ENCODE measurements around the gene FOXJ3.
A peak's percentile ranks its signal among the peaks of the same experiment; 100 is the strongest.

FOXJ3 gene

GRCh38 chr1:42323551-42323950 lies 11.5 kb downstream of the FOXJ3 start:
- peaks cover 32% of the 10 kb centered on the region for H3K4me1 ChIP-seq
- TF ChIP-seq Cebpa-rat (IDR thresholded peaks at IDR 0.05), result no peak
- H3K27ac ChIP-seq, result no peak overlapping the region
- H3K4me2 ChIP-seq, result no peak overlapping the region
- H3K27me3 ChIP-seq, result no peaks in the 10 kb centered on the region
- H3K9me3 ChIP-seq, result no peaks in the 10 kb centered on the region
- peaks cover 96% of the 10 kb centered on the region for H4K20me1 ChIP-seq
- no peak overlapping the region for H3K4me3 ChIP-seq
- peaks cover 5% of the 10 kb centered on the region; the same call in 1 of the 2 replicates for H3K36me3 ChIP-seq
- no peak overlapping the region for H3K9ac ChIP-seq

GRCh38 chr1:42322577-42322976 lies 12.5 kb downstream of the FOXJ3 start:
- no peak overlapping the region for H3K9ac ChIP-seq
- H3K27ac ChIP-seq, result no peak overlapping the region
- H4K20me1 ChIP-seq, result peaks cover 96% of the 10 kb centered on the region
- H3K9me3 ChIP-seq, result no peaks in the 10 kb centered on the region
- TF ChIP-seq Cebpa-rat (IDR thresholded peaks at IDR 0.05), result no peak
- peaks cover 5% of the 10 kb centered on the region; the same call in 1 of the 2 replicates for H3K36me3 ChIP-seq
- no peak overlapping the region for H3K4me2 ChIP-seq
- no peaks in the 10 kb centered on the region for H3K27me3 ChIP-seq
- H3K4me1 ChIP-seq, result peaks cover 32% of the 10 kb centered on the region
- no peak overlapping the region for H3K4me3 ChIP-seq

GRCh38 chr1:42321731-42322130 lies 13.3 kb downstream of the FOXJ3 start:
- no peak overlapping the region for H3K27ac ChIP-seq
- peaks cover 96% of the 10 kb centered on the region for H4K20me1 ChIP-seq
- 0 out of 2 replicates have a peak overlapping the region, but pooled peaks have one; percentile 5 for H3K4me2 ChIP-seq
- H3K27me3 ChIP-seq, result no peaks in the 10 kb centered on the region
- no peak overlapping the region for H3K9ac ChIP-seq
- H3K4me1 ChIP-seq, result peaks cover 32% of the 10 kb centered on the region
- no peak overlapping the region for H3K4me3 ChIP-seq
- H3K36me3 ChIP-seq, result peaks cover 5% of the 10 kb centered on the region; the same call in 1 of the 2 replicates
- no peaks in the 10 kb centered on the region for H3K9me3 ChIP-seq
- no peak for TF ChIP-seq Cebpa-rat (IDR thresholded peaks at IDR 0.05)

- Histone ChIP-seq H3K9ac (0 out of 2 replicates have a peak overlapping the region, but pooled peaks have one; percentile 39), H3K9me3 (no peaks in the 10 kb centered on the region), H3K4me1 (peaks cover 32% of the 10 kb centered on the region), H3K27me3 (no peaks in the 10 kb centered on the region), H4K20me1 (peaks cover 96% of the 10 kb centered on the region), H3K4me2 (peak overlapping the region; percentile 88), H3K4me3 (no peak overlapping the region), H3K27ac (peak overlapping the region; percentile 52; the same call in 1 of the 2 replicates), H3K36me3 (peaks cover 5% of the 10 kb centered on the region; the same call in 1 of the 2 replicates)
- no peak for TF ChIP-seq Cebpa-rat (IDR thresholded peaks at IDR 0.05)
Measured at GRCh38 chr1:42320708-42321107, 14.3 kb downstream of the FOXJ3 start.

DNA sequence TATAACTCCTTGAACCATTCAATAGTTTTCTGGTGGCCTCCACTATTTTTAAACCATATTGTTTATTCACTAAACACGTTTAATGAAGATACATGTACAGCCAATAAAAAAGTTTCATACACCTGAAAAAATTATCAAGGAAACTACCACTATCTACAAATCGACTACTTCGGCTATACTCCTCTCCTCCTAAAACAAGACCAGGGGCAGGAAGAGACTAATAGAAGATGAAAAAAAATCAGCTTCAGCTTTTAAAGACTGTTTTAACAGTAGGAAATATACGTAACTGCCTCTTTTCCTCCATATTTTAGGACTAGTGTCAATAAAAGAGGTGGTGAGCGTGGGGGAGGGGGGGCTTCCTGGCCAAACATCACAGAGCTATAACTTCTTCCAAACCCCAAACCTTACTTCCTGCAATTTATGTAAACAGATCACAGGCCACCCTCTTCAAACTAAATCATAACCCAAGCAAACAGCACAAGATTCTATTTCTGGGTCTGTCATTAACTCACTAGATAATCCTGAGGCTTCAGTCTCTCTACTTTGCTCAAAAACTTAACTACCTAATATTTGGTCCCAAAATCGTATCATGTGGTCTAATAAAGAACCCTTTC lies 15.1 kb downstream of the FOXJ3 start:
- peaks cover 5% of the 10 kb centered on the region; the same call in 1 of the 2 replicates for H3K36me3 ChIP-seq
- H3K9me3 ChIP-seq, result no peaks in the 10 kb centered on the region
- H3K4me1 ChIP-seq, result peaks cover 32% of the 10 kb centered on the region
- no peaks in the 10 kb centered on the region for H3K27me3 ChIP-seq
- H3K4me3 ChIP-seq, result peak overlapping the region; percentile 47
- H3K27ac ChIP-seq, result peak overlapping the region; percentile 62
- H3K9ac ChIP-seq, result peak overlapping the region; percentile 54
- peaks cover 96% of the 10 kb centered on the region for H4K20me1 ChIP-seq
- TF ChIP-seq Cebpa-rat (IDR thresholded peaks at IDR 0.05), result no peak
- peak overlapping the region; percentile 88 for H3K4me2 ChIP-seq

GRCh38 chr1:42319128-42319851 lies 15.7 kb downstream of the FOXJ3 start:
- Histone ChIP-seq H4K20me1 (peaks cover 96% of the 10 kb centered on the region), H3K4me2 (peak overlapping the region; percentile 88), H3K27me3 (no peaks in the 10 kb centered on the region), H3K4me3 (peak overlapping the region; percentile 47; the same call in 1 of the 2 replicates), H3K9ac (peak overlapping the region; percentile 54; the same call in 1 of the 2 replicates), H3K27ac (peak overlapping the region; percentile 62; the same call in 1 of the 2 replicates), H3K4me1 (peaks cover 35% of the 10 kb centered on the region), H3K36me3 (peaks cover 5% of the 10 kb centered on the region; the same call in 1 of the 2 replicates), H3K9me3 (no peaks in the 10 kb centered on the region)
- TF ChIP-seq Cebpa-rat (IDR thresholded peaks at IDR 0.05), result no peak

- peaks cover 5% of the 10 kb centered on the region; the same call in 1 of the 2 replicates for H3K36me3 ChIP-seq
- H3K27ac ChIP-seq, result no peak overlapping the region
- no peak for TF ChIP-seq Cebpa-rat (IDR thresholded peaks at IDR 0.05)
- H3K9me3 ChIP-seq, result no peaks in the 10 kb centered on the region
- H3K27me3 ChIP-seq, result no peaks in the 10 kb centered on the region
- H3K4me3 ChIP-seq, result no peak overlapping the region
- H4K20me1 ChIP-seq, result peaks cover 100% of the 10 kb centered on the region
- no peak overlapping the region for H3K9ac ChIP-seq
- H3K4me2 ChIP-seq, result 0 out of 2 replicates have a peak overlapping the region, but pooled peaks have one; percentile 88
- H3K4me1 ChIP-seq, result peaks cover 41% of the 10 kb centered on the region
Measured at GRCh38 chr1:42318601-42319000, 16.4 kb downstream of the FOXJ3 start.

DNA sequence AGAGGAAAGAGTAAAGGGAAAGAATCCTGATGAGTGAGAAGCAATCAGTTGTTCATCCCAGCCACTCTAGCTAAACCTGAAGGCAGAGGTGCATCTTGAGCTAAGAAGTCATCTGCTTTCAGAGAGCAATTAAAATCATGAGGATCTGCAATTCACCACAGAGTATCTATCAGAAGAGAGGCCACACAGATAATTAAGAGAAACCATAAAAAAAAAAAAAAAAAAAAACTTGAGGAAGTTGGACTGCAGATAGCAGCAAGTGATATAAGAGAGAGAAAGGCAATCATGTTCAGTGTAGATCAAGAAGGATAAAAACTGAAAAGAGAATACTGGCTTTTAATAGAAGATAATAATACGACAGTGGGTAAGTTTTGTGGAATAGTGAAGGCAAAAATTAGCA lies 17.7 kb downstream of the FOXJ3 start:
- no peaks in the 10 kb centered on the region for H3K27me3 ChIP-seq
- H3K9me3 ChIP-seq, result no peaks in the 10 kb centered on the region
- peaks cover 48% of the 10 kb centered on the region for H3K4me1 ChIP-seq
- peaks cover 100% of the 10 kb centered on the region for H4K20me1 ChIP-seq
- H3K27ac ChIP-seq, result no peak overlapping the region
- H3K9ac ChIP-seq, result no peak overlapping the region
- H3K4me3 ChIP-seq, result no peak overlapping the region
- no peak for TF ChIP-seq Cebpa-rat (IDR thresholded peaks at IDR 0.05)
- 0 out of 2 replicates have a peak, but pooled peaks cover 5% of the 10 kb centered on the region for H3K36me3 ChIP-seq
- no peak overlapping the region for H3K4me2 ChIP-seq

GRCh38 chr1:42316292-42316691 lies 18.7 kb downstream of the FOXJ3 start:
- Histone ChIP-seq H3K4me3 (no peak overlapping the region), H3K4me1 (peaks cover 52% of the 10 kb centered on the region)

GRCh38 chr1:42315500-42315899 lies 19.5 kb downstream of the FOXJ3 start:
- peaks cover 6% of the 10 kb centered on the region for H3K36me3 ChIP-seq
- H3K9ac ChIP-seq, result no peak overlapping the region
- H3K27ac ChIP-seq, result no peak overlapping the region
- H3K4me1 ChIP-seq, result peaks cover 47% of the 10 kb centered on the region
- no peak for TF ChIP-seq Cebpa-rat (IDR thresholded peaks at IDR 0.05)
- no peaks in the 10 kb centered on the region for H3K9me3 ChIP-seq
- no peak overlapping the region for H3K4me2 ChIP-seq
- no peak overlapping the region for H3K4me3 ChIP-seq
- H4K20me1 ChIP-seq, result peaks cover 100% of the 10 kb centered on the region
- H3K27me3 ChIP-seq, result no peaks in the 10 kb centered on the region

More at GRCh38 chr1:42316292-42316691, 18.7 kb downstream of the FOXJ3 start:
- Histone ChIP-seq H3K36me3 (0 out of 2 replicates have a peak, but pooled peaks cover 5% of the 10 kb centered on the region), H3K9ac (no peak overlapping the region), H3K4me2 (no peak overlapping the region), H3K27ac (no peak overlapping the region), H4K20me1 (peaks cover 100% of the 10 kb centered on the region), H3K9me3 (no peaks in the 10 kb centered on the region), H3K27me3 (no peaks in the 10 kb centered on the region)
- no peak for TF ChIP-seq Cebpa-rat (IDR thresholded peaks at IDR 0.05)

Measured in BLaER1 (cell line).